Testis (tissue), 2 donors: Measurements from ENCODE around the gene MYO15A.

ENCODE experiments used
- CTCF ChIP-seq, 3 experiments: fragments of 450-650 bp in 2 of 3; fragments of 200-600 bp in 1 of 3; sonication (generic) in 1 of 3; IDR thresholded peaks; one replicate each; pipeline ENCODE4 v1.5.1; 2016 to 2019; ENCODE audit warnings: antibody characterized with exemption in 3 of 3, mild to moderate bottlenecking in 2 of 3, moderate library complexity in 1 of 3
- POLR2A ChIP-seq: fragments of 450-650 bp; IDR thresholded peaks from one replicate; pipeline ENCODE4 v1.6.1; 2017; ENCODE audit warnings: antibody characterized with exemption, mild to moderate bottlenecking, moderate library complexity

- TF ChIP-seq CTCF (IDR thresholded peaks at IDR 0.05) = no peak
- TF ChIP-seq POLR2A = no peak
These were observed 110.3 kb downstream of the MYO15A start for GRCh38 chr17:18218756-18219415.
